ENCODE measurements around the gene DNAH8.

Gene DNAH8

DNA sequence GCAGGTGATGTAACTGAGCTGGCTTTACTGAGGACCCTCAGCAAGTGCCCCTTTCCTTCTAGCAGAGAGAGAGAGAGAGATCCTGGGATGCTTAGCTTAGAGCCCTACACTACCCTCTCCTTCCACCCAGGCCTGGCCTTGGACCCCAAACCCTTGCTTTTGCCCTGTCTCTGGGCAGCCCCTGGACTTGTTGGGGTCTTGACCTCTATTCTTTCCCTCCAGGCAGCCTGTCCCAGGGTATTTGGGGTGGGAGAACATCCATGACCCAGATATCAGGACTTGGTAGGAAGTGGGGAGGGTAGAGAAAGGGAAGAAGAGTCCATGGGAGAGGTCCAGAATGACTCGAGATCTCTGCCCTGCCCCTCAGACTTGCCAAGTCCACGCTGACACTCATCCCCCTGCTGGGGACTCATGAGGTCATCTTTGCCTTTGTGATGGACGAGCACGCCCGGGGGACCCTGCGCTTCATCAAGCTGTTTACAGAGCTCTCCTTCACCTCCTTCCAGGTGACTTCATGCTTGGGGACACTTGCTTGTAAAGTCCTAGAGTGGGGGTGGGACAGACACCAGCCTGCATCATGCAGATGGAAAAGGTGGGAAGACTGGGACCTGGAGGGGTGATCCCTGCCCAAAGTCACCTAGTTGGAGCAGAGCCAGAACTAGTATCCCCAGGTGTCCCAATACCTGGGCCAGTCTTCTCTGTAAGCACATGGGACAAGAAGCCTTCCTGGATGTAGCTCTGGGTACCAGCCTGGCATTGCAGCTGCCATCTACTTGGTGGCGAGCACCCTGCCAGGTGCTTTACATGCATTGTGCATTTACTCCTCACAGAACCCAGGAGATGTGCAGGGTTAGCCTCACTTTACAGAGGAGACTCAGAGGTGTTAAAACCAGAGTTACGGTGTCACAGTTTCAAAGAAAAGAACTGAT lies 364.4 kb downstream of the DNAH8 start:
- DNase-seq: no peak

Data from activated T-cell treated with anti-CD3 and anti-CD28 coated beads for 4 hours (primary cell).